GM21723 (cell line): Measurements from ENCODE around the gene SUPT3H.

Experiments
- ATAC-seq: cut with Tn5 transposase; IDR thresholded peaks from one replicate; pipeline ENCODE4 v1.9.1; 2021; ENCODE audit warnings: mild to moderate bottlenecking, moderate library complexity; ENCODE audit not compliant: unreplicated experiment

SUPT3H gene

DNA sequence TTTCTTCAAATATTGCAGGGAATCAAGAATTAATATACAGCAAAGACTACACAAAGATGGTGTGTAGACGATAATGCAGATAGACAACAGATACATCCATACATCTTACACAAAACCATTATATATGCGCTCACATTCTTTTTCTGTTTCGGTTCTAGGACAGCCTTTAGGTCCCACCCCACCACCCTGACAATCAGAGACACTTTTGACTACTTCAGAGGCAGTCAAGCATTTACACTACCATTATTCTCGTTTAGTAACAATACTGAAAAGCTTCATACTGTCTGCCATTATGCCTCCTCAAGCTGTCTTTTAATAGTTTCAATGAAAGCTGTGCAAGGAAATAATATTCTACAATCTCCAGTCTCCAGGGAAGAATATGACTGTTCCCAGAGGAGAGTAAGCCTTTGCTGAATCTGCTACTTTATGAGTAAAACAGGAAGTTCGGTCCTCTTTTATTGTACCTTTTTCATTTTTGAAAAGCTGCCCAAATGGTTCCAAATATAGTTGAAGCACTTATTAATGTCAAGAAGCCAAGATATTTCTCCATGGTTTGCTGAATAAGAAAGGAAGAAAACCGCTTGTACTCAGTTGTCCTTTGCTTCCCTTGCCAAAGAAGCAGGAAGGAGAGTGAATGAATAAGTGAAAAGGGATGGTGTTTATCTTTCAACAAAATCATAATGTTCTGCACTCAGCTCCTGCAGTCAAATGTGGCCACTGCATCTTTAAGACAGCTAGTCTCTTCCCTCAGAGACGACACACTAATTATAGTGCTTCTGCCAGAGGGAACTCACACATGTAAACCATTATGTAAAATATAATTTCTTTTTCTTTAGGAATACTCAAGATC, 521.9 kb downstream of the SUPT3H start:
- no peak for ATAC-seq

DNA sequence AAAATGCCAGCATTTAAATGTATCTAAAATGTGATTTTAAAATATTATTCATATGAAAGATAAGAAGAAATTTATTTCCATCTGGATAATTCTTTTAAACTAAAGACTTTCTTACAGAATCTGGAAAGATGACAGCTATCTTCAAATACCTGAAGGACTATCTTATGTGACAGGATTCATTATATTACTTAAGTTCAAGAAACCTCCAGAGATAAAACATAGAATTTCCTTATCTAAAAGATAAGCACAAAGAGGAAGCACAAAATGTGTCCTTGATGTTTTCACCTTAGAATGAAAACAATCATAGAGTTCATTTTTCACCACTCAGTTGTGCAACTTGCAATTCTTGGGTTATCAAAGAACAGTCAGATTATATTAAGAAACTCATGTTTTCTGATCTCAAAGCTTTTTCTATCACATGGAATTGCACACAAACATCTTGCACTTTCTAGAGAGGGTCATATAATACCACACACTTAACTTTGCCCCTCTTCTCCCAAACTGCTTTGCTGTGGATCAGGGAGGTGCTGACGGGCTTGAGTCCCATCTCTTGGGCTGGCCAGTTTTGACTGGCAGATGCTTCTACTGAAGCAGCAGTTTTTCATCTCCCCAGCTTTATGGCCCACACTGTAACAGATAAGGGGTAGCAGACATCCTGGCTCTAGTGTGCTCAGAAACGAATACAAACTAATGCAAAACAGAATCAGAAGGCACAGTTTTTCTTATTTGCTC, 522.9 kb downstream of the SUPT3H start:
- ATAC-seq = no peak

GRCh38 chr6:44851176-44851575, 526.6 kb downstream of the SUPT3H start:
- no peak for ATAC-seq

GRCh38 chr6:44850312-44850711, 527.4 kb downstream of the SUPT3H start:
- ATAC-seq = no peak

DNA sequence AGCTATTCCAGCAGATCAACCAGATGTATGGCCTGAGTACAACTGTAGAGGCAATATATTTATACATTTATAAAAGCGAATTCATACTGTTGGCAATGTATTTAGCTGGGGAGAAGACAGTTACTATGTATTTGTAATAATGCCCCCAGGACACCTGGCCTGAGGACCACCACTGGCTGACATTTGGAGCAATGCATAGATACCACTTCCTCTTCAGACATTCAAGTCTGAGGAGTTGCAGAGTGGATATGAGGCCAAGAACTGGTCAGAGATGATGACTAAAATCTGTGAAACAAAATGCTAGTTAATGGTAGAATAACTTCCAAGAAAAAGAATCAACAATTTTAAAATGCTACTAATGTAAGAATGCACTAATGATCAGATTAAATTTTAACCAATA, 527.9 kb downstream of the SUPT3H start:
- no peak for ATAC-seq

DNA sequence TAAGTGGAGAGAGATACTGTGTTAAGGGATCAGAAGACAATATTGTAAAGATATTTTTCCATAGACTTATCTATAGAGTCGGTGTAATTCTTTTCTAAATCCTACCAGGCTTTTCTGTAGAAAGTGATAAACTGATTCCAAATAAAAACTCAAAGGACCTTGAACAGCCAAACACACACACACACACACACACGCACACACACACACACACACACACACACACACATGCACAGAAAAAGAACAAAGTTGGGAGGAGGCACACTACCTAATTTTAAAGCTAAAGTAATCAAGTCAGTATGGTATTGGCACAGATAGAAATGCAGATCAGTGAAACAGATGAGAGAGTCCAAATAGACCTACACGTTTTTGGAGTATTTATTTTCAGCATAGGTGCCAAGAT, 534.0 kb downstream of the SUPT3H start:
- ATAC-seq = no peak

- ATAC-seq = no peak
Measured at GRCh38 chr6:44842616-44843015, 535.1 kb downstream of the SUPT3H start.

GRCh38 chr6:44841829-44842228, 535.9 kb downstream of the SUPT3H start:
- no peak for ATAC-seq

GRCh38 chr6:44837741-44838140, 540.0 kb downstream of the SUPT3H start:
- no peak for ATAC-seq

GRCh38 chr6:44837255-44837654, 540.5 kb downstream of the SUPT3H start:
- ATAC-seq = no peak

GRCh38 chr6:44833248-44833647, 544.5 kb downstream of the SUPT3H start:
- ATAC-seq = peak; percentile 77

- no peak for ATAC-seq
Measured at GRCh38 chr6:44831002-44831610, 546.6 kb downstream of the SUPT3H start.

- ATAC-seq = peak; percentile 50
Measured at GRCh38 chr6:44829836-44830235, 547.9 kb downstream of the SUPT3H start.

DNA sequence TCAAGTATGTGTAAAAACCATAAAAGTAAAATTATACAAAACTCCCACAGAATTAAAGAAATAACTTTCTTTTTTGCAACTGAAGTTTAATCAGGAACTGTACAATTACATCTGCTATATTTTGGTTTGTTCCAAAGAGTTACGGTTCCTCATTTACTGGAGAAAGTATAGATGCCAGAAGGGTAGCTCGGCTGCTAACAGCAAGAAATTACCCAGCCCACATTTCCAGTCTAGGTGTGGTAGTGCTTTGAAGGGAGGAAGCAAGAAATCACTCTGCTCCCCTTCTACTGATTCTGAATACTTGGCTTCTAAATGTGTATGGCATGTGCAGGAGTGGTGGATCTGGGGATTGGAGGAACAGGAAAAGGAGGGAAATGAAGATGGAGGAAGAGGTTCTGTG, 549.0 kb downstream of the SUPT3H start:
- no peak for ATAC-seq

GRCh38 chr6:44826025-44826676, 551.6 kb downstream of the SUPT3H start:
- no peak for ATAC-seq

DNA sequence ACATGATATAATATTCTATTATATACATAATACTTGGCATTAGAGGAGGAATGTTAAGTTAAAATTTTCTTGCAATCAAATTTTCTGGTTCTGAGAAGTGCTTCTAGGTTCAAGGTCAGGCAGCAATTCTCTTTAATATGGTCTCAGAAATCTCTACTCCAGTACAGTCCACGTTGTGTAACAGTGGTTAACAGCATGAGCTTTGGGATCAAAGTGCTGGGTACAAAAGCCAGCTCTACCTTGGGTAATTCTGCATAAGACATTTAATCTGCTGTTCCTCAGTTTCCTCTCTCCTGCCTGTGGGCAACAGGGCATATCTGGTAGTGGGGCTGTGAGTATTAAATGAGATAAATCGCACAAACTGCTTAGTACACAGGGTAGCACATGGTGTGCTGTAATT, 552.5 kb downstream of the SUPT3H start:
- ATAC-seq = no peak

DNA sequence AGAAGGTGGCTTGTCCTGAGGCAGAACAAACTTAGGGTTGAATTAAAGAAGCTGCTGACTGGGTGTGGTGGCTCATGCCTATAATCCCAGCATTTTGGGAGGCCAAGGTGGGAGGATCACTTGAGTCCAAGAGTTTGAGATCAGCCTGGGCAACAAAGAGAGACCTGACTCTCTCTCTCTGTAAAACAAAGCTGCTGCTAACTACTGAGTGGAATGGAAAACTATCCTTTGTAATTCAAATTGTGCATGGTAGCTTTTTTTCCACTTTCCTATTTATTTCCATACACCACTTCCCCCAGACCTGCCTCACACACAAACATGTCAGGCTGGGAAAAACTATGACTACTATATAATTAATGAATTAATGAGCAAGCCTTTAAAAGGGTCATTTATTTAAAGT, 553.2 kb downstream of the SUPT3H start:
- ATAC-seq = no peak

DNA sequence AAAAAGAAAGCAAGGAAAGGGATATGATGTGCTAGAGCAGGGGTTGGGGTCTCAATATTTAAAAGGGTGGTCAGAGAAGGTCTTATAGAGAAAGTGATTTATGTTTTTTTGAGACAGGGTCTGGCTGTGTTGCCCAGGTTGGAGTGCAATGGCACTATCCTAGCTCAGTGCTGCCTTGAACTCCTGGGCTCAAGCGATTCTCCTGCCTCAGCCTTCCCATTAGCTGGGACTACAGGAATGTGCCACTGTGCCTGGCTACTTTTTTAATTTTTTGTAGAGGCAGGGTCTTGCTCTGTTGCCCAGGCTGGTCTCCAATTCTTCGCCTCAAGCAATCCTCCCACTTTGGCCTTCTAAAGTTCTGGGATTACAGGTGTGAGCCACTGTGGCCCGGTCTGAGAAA, 557.0 kb downstream of the SUPT3H start:
- no peak for ATAC-seq

- ATAC-seq = no peak
Measured at GRCh38 chr6:44820321-44820720, 557.4 kb downstream of the SUPT3H start.

GRCh38 chr6:44811456-44811855, 566.3 kb downstream of the SUPT3H start:
- ATAC-seq = no peak

DNA sequence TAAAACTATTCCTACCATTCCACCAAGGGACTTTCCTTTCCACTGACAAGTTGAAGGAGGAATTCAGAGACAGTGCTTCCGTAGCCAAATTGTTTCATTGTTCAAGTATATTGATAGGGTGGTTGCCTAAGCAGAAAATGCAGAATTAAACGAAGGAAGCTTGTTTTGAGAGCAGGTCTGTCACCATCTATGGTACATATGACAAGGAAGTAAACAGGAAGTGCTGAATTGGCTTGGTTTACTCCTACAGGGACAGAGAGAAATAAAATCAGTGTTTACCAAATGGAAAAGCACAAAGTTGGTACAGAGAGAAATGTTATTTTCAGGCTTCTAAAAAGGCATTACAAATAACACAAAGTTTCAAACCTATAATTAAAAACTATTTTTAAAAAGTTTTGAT, 568.5 kb downstream of the SUPT3H start:
- ATAC-seq = no peak
